HEK293T (cell line): Measurements from ENCODE around the gene PRMT1.
"Not testable (repeated sequence)": the region's sequence is repeated elsewhere in the genome, so short reads cannot be mapped to it uniquely, and the experiment has no call there.

ENCODE experiments used
- CTCF ChIA-PET: fragments of 350-600 bp; formaldehyde crosslinking; extraction: SDS; loops from one replicate; lab custom pipeline; 2021; ENCODE audit warnings: antibody characterized with exemption, inconsistent platforms; lab: Yijun Ruan, JAX
- POLR2A ChIA-PET: fragments of 350-600 bp; formaldehyde crosslinking; extraction: SDS; loops from one replicate; lab custom pipeline; 2020; ENCODE audit warnings: antibody characterized with exemption, inconsistent platforms; lab: Yijun Ruan, JAX
- DNase-seq: peaks from one replicate; pipeline ENCODE4 v3.0.0; 2012; ENCODE audit warnings: mixed read lengths; ENCODE audit errors: extremely low spot score
- ARNT ChIP-seq: fragments of 450-650 bp; IDR thresholded peaks from 2 replicates; pipeline ENCODE4 v1.6.1; 2017; ENCODE audit warnings: mild to moderate bottlenecking
- BHLHE40 ChIP-seq: fragments of 450-650 bp; IDR thresholded peaks from 2 replicates; pipeline ENCODE4 v1.6.1; 2016; ENCODE audit warnings: mild to moderate bottlenecking, moderate library complexity, borderline replicate concordance
- CTBP1 ChIP-seq: fragments of 450-650 bp; IDR thresholded peaks from 2 replicates; pipeline ENCODE4 v1.6.1; 2016; ENCODE audit warnings: borderline replicate concordance
- ELF4 ChIP-seq: fragments of 450-650 bp; IDR thresholded peaks from 2 replicates; pipeline ENCODE4 v1.6.1; 2017; ENCODE audit warnings: antibody characterized with exemption
- FOXA1 ChIP-seq: fragments of 450-650 bp; IDR thresholded peaks from 2 replicates; pipeline ENCODE4 v1.6.1; 2016; ENCODE audit warnings: mild to moderate bottlenecking
- FOXK2 ChIP-seq: fragments of 450-650 bp; IDR thresholded peaks from 2 replicates; pipeline ENCODE4 v1.6.1; 2016; ENCODE audit warnings: mild to moderate bottlenecking
- FOXM1 ChIP-seq: fragments of 450-650 bp; IDR thresholded peaks from 2 replicates; pipeline ENCODE4 v1.6.1; 2017; ENCODE audit warnings: mild to moderate bottlenecking, borderline replicate concordance
- HDGF ChIP-seq: fragments of 450-650 bp; IDR thresholded peaks from 2 replicates; pipeline ENCODE4 v1.6.1; 2017; ENCODE audit warnings: antibody characterized with exemption, borderline replicate concordance
- L3MBTL2 ChIP-seq: fragments of 450-650 bp; conservative IDR thresholded peaks from 2 replicates; pipeline ENCODE4 v1.6.1; 2016; ENCODE audit warnings: mild to moderate bottlenecking
- LEF1 ChIP-seq: fragments of 450-650 bp; IDR thresholded peaks from 2 replicates; pipeline ENCODE4 v1.6.1; 2017; ENCODE audit warnings: mild to moderate bottlenecking, borderline replicate concordance
- NFRKB ChIP-seq: fragments of 450-650 bp; IDR thresholded peaks from 2 replicates; pipeline ENCODE4 v1.6.1; 2016; ENCODE audit warnings: mild to moderate bottlenecking, moderate library complexity
- PKNOX1 ChIP-seq: fragments of 450-650 bp; IDR thresholded peaks from 2 replicates; pipeline ENCODE4 v1.6.1; 2016
- SP1 ChIP-seq: fragments of 450-650 bp; IDR thresholded peaks from 2 replicates; pipeline ENCODE4 v1.6.1; 2017
- SUZ12 ChIP-seq: fragments of 450-650 bp; IDR thresholded peaks from 2 replicates; pipeline ENCODE4 v1.6.1; 2016; ENCODE audit warnings: mild to moderate bottlenecking
- TARDBP ChIP-seq: fragments of 450-650 bp; IDR thresholded peaks from 2 replicates; pipeline ENCODE4 v1.6.1; 2016
- ZNF384 ChIP-seq: fragments of 450-650 bp; IDR thresholded peaks from 2 replicates; pipeline ENCODE4 v1.6.1; 2016

PRMT1 gene

GRCh38 chr19:49677231-49677900 is at the start of gene PRMT1:
Gene PRMT1, plus strand, starts transcription at chr19:49677271. Its CDS starts 10 bp downstream, at chr19:49677281.
- ChIA-PET CTCF (interaction anchor here (1.0 to 2.5 kb wide), 2 partner anchors 37 to 107 kb away, joined by 4 to 8 read pairs; partner anchors contain the start of gene RRAS), POLR2A (interaction anchor here (1.1 to 3.7 kb wide), 12 partner anchors 12 to 723 kb away, joined by 3 to 44 read pairs (median 5); partner anchors contain the start of genes BAX, BCL2L12, IRF3 and NOSIP)
- TF ChIP-seq ZNF384: no peak
- TF ChIP-seq SP1: no peak
- TF ChIP-seq FOXK2: no peak
- TF ChIP-seq PKNOX1: no peak
- TF ChIP-seq HDGF: no peak
- TF ChIP-seq ARNT: no peak; the same call in 1 of the 2 replicates
- TF ChIP-seq SUZ12: no peak
- TF ChIP-seq ELF4: peak; percentile 75; the same call in 1 of the 2 replicates
- no peak for TF ChIP-seq TARDBP
- TF ChIP-seq BHLHE40: no peak
- no peak for TF ChIP-seq FOXM1
- no peak for TF ChIP-seq FOXA1
- TF ChIP-seq L3MBTL2: peak; percentile 59
- TF ChIP-seq LEF1: no peak
- TF ChIP-seq NFRKB: no peak
- TF ChIP-seq CTBP1: no peak
- peak; percentile 57 for DNase-seq

DNA sequence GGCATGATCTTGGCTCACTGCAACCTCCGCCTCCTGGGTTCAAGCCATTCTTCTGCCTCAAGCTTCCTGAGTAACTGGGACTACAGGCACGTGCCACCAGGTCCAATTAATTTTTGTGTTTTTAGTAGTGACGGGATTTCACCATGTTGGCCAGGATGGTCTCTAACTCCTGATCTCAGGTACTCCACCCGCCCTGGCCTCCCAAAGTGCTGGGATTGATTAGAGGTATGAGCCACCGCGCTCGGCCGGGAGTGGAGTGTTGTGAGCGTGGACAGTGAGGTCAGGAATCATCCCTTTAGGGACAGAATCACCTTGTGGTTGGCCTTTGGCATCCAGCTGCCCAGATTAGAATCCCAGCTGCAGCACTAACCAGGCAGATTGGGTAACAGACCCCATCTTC is 47.4 kb upstream of the PRMT1 start:
- CTCF ChIA-PET: no interaction called here
- TF ChIP-seq ELF4 (no peak), NFRKB (no peak), LEF1 (no peak), FOXA1 (no peak), TARDBP (no peak)
- POLR2A ChIA-PET: interaction anchor here (1.2 to 2.8 kb wide), 2 partner anchors 11 to 12 kb away, joined by 3 to 9 read pairs; partner anchors contain the start of genes RRAS and SCAF1
- DNase-seq: no peak

- TF ChIP-seq BHLHE40 (no peak), FOXM1 (no peak), CTBP1 (no peak), PKNOX1 (no peak), L3MBTL2 (no peak), ELF4 (no peak), FOXA1 (no peak), FOXK2 (no peak), HDGF (no peak), TARDBP (no peak), SUZ12 (no peak), ARNT (no peak), LEF1 (no peak), NFRKB (no peak)
- ChIA-PET POLR2A (no interaction called here), CTCF (no interaction called here)
- DNase-seq: no peak
These were observed 46.0 kb upstream of the PRMT1 start for GRCh38 chr19:49631014-49631588.

GRCh38 chr19:49631610-49632192 is 45.4 kb upstream of the PRMT1 start:
- TF ChIP-seq FOXA1: no peak
- no peak for TF ChIP-seq TARDBP
- no peak for TF ChIP-seq ZNF384
- TF ChIP-seq SP1: no peak
- TF ChIP-seq SUZ12: no peak
- TF ChIP-seq L3MBTL2: no peak
- TF ChIP-seq LEF1: no peak
- no peak for TF ChIP-seq NFRKB
- TF ChIP-seq HDGF: no peak
- no peak for TF ChIP-seq BHLHE40
- no peak for TF ChIP-seq FOXM1
- no peak for TF ChIP-seq PKNOX1
- TF ChIP-seq ELF4: no peak
- TF ChIP-seq ARNT: no peak
- TF ChIP-seq CTBP1: no peak
- POLR2A ChIA-PET: no interaction called here
- CTCF ChIA-PET: no interaction called here
- no peak for DNase-seq

- POLR2A ChIA-PET: no interaction called here
- CTCF ChIA-PET: no interaction called here
- TF ChIP-seq ARNT (no peak), FOXA1 (no peak)
- no peak for DNase-seq
These were observed 44.5 kb upstream of the PRMT1 start for GRCh38 chr19:49632576-49632975.

- POLR2A ChIA-PET, CTCF ChIA-PET, DNase-seq: not testable (repeated sequence)
These were observed 43.8 kb upstream of the PRMT1 start for GRCh38 chr19:49633273-49633672.
